ENCODE measurements around the gene ACSS1.

The ACSS1 gene

GRCh38 chr20:24992487-24993205 lies 65.3 kb downstream of the ACSS1 start, which contains the start of gene APMAP:
APMAP (minus strand) TSS chr20:24992751; CDS start chr20:24992688, 63 bp downstream.
- DNase-seq, result peak; percentile 94 to 96

- peak in 1 of 2 donors; percentile 16 for DNase-seq
Observed at GRCh38 chr20:24991897-24992486, 65.9 kb downstream of the ACSS1 start.

GRCh38 chr20:24990810-24991252 lies 67.1 kb downstream of the ACSS1 start:
- no peak for DNase-seq

- DNase-seq, result no peak
Observed at GRCh38 chr20:24989162-24989561, 68.8 kb downstream of the ACSS1 start.

GRCh38 chr20:24987873-24988835 lies 69.8 kb downstream of the ACSS1 start:
- DNase-seq, result no peak

DNA sequence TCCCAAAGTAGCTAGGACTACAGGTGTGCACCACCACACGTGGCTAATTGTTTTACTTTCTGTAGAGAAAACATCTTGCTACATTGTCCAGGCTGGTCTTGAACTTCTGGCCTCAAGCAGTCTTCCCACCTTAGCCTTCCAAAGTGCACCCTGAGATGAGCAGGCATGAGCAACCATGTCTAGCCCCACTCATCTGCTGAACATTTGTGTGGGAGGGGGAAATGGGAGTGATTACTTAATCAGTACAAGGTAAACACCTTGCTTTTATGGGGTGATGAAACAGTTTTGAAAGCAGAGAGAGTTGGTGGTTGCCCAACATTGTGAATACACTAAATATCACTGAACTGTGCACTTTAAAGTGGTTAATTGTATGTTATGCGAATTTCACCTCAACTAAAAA lies 70.7 kb downstream of the ACSS1 start:
- no peak for DNase-seq

GRCh38 chr20:24986436-24987015 lies 71.4 kb downstream of the ACSS1 start:
- no peak for DNase-seq

- no peak for DNase-seq
Observed at GRCh38 chr20:24985802-24986201, 72.1 kb downstream of the ACSS1 start.

DNA sequence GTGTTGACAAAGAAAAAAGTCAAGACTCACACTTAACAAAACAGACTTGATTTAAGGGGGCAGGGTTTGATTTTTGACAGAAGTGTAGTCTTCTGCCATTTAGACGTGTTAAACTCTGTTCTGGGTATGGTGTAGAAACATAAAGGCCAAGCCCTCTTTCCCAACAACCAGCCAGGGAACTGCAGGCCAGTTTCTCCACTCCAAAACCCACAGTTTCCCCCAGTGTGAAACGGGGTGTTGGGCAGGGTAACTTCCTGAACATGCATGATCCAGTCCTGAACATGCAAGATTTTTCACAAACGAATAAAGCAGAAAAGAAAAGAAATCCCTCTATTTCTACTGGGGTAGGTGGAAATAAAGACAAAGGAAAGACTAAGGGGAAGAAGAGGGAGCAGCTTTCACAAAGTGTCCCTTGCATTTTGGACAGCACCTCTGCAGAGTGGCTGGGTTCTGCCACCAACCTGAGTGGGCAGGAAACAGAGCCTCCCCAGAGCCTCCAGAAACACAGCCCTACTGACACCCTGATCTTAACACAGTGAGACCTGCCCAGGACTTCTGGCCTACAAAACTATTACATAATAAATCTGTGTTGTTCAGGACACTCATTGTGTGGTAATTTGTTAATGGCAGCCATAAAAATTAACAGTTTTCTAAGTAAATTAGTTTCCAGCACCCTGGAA lies 72.8 kb downstream of the ACSS1 start:
- DNase-seq, result no peak

- no peak for DNase-seq
Observed at GRCh38 chr20:24983896-24984295, 74.0 kb downstream of the ACSS1 start.

DNA sequence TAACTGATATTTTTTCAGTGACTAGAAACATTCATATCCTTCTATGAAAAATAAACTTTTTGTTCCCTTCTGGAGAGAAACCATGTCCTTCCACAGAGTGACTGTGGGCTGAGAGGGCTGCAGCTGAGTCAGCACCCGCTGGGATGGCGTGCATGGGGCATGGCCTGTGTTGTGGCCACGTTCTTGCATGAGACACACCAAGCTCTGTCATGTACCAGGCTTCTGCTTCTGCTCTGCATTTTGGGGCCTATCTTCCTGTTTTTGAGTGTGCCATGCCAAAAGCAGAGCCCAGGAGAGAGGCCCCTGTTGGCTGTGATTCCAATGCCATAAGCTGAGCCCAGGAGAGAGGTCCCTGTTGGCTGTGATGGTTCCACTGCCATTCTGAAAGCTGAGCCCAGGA lies 76.1 kb downstream of the ACSS1 start:
- peak in 1 of 2 donors; percentile 34 for DNase-seq

GRCh38 chr20:24981282-24981681 lies 76.7 kb downstream of the ACSS1 start:
- DNase-seq, result no peak

- DNase-seq, result no peak
Observed at GRCh38 chr20:24980291-24981053, 77.5 kb downstream of the ACSS1 start.

DNA sequence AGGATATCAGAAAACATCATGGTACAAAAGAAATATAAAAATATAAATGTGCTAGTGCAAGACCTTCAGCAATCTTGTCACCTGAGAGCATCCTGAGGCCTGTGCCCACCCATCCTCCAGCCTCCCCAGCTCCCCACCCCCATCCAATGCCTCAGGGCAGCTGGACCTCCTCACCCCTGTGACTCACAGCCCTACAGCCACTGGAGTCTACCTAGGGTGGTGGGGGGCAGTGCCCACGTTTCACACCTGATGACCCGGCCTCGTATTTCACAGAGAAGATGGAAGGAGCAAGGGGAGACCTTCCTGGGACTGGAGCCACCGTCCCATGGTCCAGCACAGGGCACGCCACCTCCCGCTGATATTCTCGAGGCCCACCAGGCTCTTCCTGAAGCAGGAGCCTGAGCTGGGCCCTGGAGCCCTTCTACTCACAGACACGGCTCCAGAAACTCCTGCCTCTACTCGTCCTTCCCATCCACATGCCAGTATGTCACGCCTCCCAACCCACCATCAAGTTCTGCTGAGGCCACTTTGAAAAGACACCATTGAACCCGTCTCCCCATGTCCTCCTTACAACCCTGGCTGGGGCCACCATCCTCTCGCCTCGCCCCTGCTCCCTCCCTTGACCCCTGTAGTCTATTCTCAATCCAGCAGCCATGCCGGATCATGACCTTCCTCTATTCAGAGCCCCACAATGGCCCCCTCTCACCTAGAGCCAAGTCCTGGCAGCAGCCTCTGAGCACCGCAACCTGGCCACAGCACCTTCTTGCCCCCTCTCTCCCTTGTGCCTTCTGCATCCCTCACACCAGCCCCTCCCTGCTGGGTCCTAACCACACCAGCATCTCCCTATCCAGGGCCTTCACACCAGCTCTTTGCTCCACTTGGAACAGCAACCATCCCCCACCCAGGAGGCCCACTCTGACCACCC lies 78.6 kb downstream of the ACSS1 start:
- DNase-seq, result no peak

DNA sequence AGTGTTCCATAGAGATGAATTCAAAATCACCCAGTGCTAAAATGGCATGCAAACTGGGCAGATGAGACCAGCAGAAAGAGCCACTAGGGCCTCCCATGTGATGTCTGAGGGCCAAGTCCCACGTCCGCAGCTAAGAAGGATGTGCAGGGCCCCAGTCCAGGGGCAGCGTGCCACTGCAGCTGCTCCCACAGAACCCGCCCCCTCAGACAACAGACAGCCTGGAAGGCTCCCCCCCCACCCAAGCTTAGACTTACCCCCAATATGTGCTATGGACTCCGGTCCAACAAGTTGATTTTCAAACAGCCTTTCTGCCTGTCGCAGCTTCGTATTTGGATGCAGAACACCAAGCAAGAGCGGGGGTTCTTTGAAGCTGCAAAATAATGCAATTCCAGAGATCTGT lies 79.4 kb downstream of the ACSS1 start:
- no peak for DNase-seq

DNA sequence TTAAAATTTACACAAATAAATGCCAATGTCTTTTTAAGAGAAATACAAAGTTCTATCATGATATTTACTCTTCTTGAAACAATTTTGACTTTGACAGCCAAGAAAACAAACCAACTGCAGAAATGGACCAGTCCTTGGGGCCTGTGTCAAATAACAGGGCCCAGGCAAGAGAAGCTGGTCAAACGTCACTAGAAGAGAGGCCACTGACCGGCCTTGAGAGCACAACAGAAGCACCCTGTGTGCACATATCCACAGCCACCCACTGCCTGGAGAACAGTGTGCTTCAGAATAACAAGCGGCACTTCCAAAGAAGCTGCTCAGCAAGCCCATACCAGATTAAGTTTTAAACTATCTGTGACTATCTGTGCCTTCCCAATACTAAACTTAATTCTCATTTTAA lies 80.1 kb downstream of the ACSS1 start:
- no peak for DNase-seq

DNA sequence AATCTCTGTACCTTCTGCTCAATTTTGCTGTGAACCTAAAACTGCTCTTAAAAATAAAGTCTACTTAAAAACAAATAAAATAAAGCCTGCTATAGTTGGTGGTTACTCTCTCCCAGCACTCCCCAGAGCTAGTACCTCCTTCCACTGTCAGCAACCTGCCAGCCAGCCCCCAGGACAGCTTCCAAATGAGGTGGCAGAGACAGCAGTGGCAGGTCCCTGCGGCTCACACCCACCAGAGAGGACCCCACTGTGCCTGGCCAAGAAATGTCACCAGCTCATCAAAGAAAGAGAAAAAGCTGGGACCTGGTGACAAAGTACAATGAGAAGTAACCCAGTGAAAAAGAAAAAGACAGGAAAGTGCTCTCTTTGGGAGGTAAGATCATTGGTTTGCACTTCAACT lies 80.6 kb downstream of the ACSS1 start:
- DNase-seq, result no peak

GRCh38 chr20:24972341-24972740 lies 85.6 kb downstream of the ACSS1 start:
- DNase-seq, result no peak

- DNase-seq, result no peak
Observed at GRCh38 chr20:24971376-24972101, 86.4 kb downstream of the ACSS1 start.

DNA sequence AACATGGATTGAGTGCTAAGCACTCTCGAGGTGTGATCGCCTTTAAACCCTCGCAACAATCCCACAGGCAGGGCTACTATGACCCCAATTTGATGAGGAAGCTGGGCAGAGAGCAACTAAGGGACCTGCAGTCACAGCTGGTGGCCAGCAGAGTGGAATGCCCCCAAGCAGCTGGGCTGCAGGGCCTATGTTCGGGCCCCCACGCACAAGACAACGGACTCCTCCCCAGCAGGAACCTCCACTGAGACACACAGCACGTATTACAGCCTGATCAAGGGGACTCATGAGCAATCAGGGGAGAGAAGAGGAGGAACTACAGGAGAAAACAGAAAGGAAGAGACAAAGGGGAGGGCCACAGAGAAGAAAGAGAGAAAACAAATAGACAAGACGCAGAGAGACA lies 87.2 kb downstream of the ACSS1 start:
- no peak for DNase-seq
